ENCODE data around the gene PFKM. TPM values are rescaled to one million over a fixed set of nuclear protein-coding genes. Genes with fewer than 3 reads are reported as not detected.
A peak's percentile ranks its signal among the peaks of the same experiment; 100 is the strongest.

PFKM gene
- total and polyA plus RNA-seq, 9 of the 15 experiments (the other 6 are each of a cell fraction or from before 2014, with no cell fraction given): 16.5 to 39.9 (median 31.7) TPM

- H3K4me3 ChIP-seq: peak overlapping the region; percentile 57
- no peak; the same call in 2 of the 3 replicates for ATAC-seq
- TF ChIP-seq PHB (CRISPR knock-in tag; IDR thresholded peaks at IDR 0.05) (no peak), MGA (IDR thresholded peaks at IDR 0.05) (0 out of 2 replicates have a peak, but pooled peaks have one; percentile 49)
- TSS peak; percentile 37 for BruUV-seq (replicated peaks)
- peak; percentile 29 for FAIRE-seq
- no peaks in the 10 kb centered on the region for H4K20me1 ChIP-seq (replicated peaks; ENCODE audit: control insufficient read depth, insufficient read depth, low read length)
- WGBS (ENCODE audit: insufficient coverage, low coverage, missing lambda C conversion rate): 2% methylated on average over 5 of the region's 5 CpGs
- in situ Hi-C loops (cut with MboI): no loop called here
- H3K27ac ChIP-seq (ENCODE audit: extremely low read depth, low read depth, low read length): no peak overlapping the region
- peaks cover 7 to 26% of the 10 kb centered on the region in 2 experiments; a peak in 4 of 5 replicates for H3K4me1 ChIP-seq (replicated peaks in 1 of 2; ENCODE audit: control insufficient read depth in 2 of 2, insufficient read depth in 2 of 2, low read length in 2 of 2)
- peak overlapping the region; percentile 94 for H3K4me2 ChIP-seq (ENCODE audit: insufficient read depth, low read length)
- ChIA-PET POLR2A (interaction anchor here (0.8 to 2.6 kb wide), 7 partner anchors 12 to 302 kb away, joined by 3 to 24 read pairs (median 3); partner anchors contain the start of gene SENP1), CTCF (ENCODE audit: low intra/inter-chr PET ratio) (no interaction called here)
- peaks cover 20% of the 10 kb centered on the region; the same call in 2 of the 3 replicates for H3K36me3 ChIP-seq (ENCODE audit: control insufficient read depth, insufficient read depth, low read length)
- H2AFZ ChIP-seq (ENCODE audit: low read depth, low read length): peak overlapping the region; percentile 90
- peak overlapping the region; percentile 49 to 58; a peak in 3 of 4 replicates for H3K9ac ChIP-seq (ENCODE audit: insufficient read depth in 1 of 2, low read depth in 2 of 2, low read length in 2 of 2)
- no peak for DNase-seq (ENCODE audit: extremely low read depth in 1 of 4, low spot score in 3 of 4)
- no peaks in the 10 kb centered on the region for H3K27me3 ChIP-seq (ENCODE audit: control insufficient read depth in 2 of 2, insufficient read depth in 2 of 2, low read length in 2 of 2)
- peaks cover 21% of the 10 kb centered on the region; the same call in 2 of the 3 replicates for H3K79me2 ChIP-seq (ENCODE audit: control insufficient read depth, insufficient read depth, low read length)
- H3K9me1 ChIP-seq (ENCODE audit: control insufficient read depth, insufficient read depth, low read length): no peaks in the 10 kb centered on the region
- intact Hi-C loops (cut with micrococcal nuclease): no loop called here
- H3K9me3 ChIP-seq (replicated peaks; ENCODE audit: control insufficient read depth, insufficient read depth, low read depth, low read length): no peaks in the 10 kb centered on the region
These were observed 651 bp downstream of the PFKM start for GRCh38 chr12:48119834-48120195.
